ENCODE results near the gene TMOD2.
"Not testable (repeated sequence)": the region's sequence is repeated elsewhere in the genome, so short reads cannot be mapped to it uniquely, and the experiment has no call there.

TMOD2 gene

GRCh38 chr15:51775967-51776816 is 24.8 kb downstream of the TMOD2 start:
- DNase-seq: peak; percentile 40 to 53

DNA sequence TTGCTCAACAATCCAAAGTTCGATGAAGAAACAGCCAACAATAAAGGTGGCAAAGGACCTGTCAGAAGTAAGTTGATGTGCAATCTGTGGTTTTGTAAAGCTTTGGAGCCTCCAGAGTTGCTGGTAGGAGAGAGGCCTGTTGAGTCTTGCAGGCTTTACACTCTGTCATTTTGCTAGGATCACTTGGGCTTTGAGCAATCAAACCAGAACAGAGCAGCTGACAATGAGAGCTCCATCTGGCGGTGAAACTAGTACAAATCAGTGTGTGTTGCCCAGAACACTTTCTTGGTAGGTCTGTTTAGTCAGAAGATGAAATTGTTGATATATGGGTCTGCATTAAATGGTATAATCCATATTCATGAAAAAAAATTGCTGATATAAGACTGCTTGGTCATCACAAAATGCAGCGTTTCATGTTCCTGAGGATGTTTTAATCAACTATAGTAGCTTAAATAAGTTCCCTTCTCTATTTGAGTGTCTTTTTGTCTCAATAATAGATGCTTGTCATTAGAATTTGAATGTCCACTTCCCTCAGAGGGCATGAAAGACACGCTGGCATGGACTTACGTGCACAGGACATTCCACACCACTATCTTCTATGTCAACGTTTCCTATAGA is 25.7 kb downstream of the TMOD2 start:
- peak; percentile 49 to 66 for DNase-seq

GRCh38 chr15:51780636-51781035 is 29.2 kb downstream of the TMOD2 start:
- DNase-seq: no peak

GRCh38 chr15:51781506-51781905 is 30.1 kb downstream of the TMOD2 start:
- DNase-seq: no peak

DNA sequence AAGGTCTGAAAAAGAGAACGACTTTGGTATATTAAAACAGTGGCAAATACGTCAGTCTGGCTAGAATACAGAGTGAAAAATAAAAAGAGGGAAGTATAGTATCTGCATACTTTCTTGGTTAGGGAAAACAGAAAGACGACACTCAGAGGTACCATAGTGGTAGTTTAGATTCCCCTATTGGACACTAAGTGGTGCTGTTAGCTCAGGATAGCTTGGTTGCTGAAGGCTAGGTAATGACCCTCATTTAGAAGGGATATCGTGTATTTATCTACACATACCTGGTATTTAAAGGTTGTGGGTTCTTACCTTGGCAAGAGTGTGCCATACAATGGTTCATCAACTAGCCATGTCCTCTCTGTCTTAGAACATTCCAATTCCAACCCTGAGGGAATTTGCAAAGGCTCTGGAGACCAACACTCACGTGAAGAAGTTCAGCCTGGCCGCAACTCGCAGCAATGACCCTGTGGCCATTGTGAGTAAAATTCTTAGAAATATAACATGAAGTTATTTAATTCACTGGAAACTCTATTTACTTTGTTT is 31.0 kb downstream of the TMOD2 start:
- no peak for DNase-seq

DNA sequence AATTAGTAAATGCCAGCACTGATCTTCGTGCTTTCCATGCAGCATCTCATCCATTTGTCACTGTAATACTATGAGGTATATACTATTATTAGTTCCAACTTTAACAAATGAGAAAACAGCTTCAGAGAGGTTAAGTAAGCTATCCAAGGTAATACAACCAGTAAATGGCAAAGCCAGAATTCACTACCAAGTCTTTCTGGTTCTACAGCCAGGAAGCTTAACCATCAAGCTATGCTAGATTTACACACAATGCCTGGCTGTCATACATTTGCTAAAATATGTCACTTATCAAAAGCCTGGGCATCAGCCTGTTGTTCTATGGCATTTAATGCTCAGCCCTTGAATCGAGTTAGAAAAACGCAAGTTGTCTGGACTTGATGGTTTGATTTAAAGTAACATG is 32.6 kb downstream of the TMOD2 start:
- no peak for DNase-seq

DNA sequence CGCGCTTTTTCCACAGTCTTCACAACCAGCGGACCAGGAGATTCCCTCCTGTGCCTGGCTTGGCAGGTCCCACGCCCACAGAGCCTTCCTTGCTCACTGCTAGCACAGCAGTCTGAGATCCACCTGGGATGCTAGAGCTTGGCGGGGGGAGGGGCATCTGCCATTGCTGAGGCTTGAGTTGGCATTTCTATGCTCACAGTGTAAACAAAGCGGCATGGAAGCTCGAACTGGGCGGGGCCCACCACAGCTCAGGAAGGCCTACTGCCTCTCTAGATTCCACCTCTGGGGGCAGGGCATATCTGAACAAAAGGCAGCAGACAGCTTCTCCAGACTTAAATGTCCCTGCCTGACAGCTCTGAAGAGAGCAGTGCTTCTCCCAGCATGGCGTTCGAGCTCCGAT is 35.7 kb downstream of the TMOD2 start:
- not testable (repeated sequence) for DNase-seq

DNA sequence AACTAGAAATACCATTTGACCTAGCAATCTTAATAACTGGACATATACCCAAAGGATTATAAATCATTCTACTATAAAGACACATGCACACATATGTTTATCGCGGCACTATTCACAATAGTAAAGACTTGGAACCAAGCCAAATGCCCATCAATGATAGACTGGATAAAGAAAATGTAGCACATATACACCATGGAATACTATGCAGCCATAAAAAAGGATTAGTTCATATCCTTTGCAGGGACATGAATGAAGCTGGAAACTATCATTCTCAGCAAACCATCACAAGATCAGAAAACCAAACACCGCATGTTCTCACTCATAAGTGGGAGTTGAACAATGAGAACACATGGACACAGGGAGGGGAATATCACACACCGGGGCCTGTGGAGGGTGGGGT is 41.1 kb downstream of the TMOD2 start:
- not testable (repeated sequence) for DNase-seq

- no peak for DNase-seq
These were observed 42.3 kb downstream of the TMOD2 start for GRCh38 chr15:51793521-51794305.

GRCh38 chr15:51796847-51797401 is 45.5 kb downstream of the TMOD2 start:
- no peak for DNase-seq

DNA sequence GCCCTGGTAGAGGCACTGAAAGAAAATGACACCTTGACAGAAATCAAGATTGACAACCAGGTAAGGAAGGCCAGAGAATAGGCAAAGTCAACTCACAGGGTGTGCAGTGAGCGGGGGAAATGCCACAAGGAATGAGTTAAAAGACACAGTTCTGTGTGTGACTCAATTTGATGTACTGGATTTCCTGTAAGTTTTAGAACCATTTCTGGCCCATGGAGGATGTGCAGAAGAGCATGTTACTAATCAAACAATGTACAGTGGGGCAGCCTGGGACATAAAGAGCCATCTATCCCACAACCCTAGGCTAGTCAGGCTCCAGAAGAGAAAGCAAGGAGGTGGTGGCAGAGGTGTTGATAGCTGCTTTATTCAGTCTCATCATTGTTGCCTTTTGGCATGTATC is 46.9 kb downstream of the TMOD2 start:
- no peak for DNase-seq

DNA sequence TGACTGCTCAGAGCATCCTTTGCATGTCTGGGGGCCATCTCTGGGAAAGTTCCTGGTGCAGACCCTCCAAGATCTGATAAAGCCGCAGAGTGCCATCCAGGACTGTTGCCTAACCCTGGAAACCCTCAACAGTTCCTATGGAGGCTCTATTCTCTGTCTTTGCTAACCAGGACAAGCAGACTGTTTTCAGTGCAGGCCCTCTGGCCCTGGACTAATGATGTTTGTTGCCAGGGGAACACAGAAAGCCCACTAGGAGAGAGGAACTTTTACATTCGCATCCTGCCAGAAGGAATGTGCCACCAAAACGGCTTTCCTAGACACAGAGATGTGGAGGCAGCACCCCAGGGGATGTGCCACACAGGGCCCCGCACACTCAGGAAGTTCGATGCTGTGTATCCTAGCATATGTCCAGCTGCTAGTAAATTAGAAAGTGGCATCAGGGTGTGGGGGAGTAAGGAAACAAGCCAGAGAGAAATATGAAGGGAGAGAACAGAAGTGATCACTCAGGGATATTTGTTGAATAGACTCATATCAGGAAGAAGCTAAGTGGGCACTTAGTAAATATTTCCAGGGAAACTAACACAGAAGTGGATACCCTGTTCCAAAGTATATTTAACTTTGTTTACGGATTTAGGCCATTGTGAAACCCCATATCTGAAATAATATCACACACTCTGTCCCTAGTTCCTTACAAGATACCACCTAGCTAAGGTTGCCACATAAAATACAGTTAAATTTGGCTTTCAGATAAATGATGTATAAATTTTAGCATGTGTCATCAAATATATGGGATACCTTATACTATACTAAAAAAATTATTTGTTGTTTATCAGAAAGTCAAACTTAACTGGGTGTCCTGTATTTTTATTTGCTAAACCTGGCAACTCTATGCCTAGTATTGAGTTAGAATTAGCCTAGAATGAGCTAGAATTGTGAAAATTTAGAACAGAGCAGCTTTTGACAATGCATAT is 48.2 kb downstream of the TMOD2 start:
- no peak for DNase-seq

- DNase-seq: peak in 1 of 2 experiments; percentile 13
These were observed 50.0 kb downstream of the TMOD2 start for GRCh38 chr15:51801391-51801835.

GRCh38 chr15:51802593-51802992 is 51.2 kb downstream of the TMOD2 start:
- DNase-seq: no peak

- DNase-seq: no peak
These were observed 52.6 kb downstream of the TMOD2 start for GRCh38 chr15:51803965-51804364.

DNA sequence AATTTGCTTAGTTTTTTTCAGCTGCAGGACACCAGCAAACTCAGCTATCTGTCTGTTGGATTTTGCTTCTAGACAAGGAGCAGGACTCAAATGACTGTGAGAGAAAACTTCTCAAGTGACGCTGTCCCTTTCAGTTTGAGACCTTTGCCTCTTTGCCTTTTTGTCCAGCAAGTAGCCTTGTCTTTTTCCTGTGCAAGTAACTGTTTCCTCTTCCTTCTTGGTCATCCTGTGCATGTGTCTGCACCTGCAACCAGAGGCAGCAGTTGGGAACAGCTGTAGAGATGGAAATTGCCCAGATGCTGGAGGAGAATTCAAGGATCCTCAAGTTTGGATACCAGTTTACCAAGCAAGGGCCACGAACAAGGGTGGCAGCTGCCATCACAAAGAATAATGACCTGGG is 54.7 kb downstream of the TMOD2 start:
- DNase-seq: no peak

DNA sequence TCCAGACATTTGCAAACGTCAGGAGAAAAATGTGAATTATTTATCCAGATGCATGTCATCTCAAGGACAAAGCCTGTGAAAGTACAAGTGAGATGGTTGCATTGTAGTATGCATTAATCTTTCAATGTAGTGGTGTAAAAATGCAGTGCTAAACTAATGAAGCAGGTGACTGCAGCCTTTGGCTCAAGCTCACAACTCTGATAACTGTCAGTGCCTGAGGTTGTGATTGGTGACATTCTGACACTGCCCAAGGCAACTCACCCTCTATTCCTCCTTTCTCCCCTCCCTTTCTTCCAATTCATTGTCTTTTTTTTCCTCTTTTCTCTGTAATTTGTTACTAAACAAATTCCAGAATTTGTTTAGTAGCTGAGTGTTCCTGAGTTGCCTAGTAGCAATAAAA is 58.1 kb downstream of the TMOD2 start:
- DNase-seq: no peak

- DNase-seq: no peak
These were observed 61.2 kb downstream of the TMOD2 start for GRCh38 chr15:51812598-51812997.

GRCh38 chr15:51814606-51815005 is 63.2 kb downstream of the TMOD2 start:
- DNase-seq: no peak

DNA sequence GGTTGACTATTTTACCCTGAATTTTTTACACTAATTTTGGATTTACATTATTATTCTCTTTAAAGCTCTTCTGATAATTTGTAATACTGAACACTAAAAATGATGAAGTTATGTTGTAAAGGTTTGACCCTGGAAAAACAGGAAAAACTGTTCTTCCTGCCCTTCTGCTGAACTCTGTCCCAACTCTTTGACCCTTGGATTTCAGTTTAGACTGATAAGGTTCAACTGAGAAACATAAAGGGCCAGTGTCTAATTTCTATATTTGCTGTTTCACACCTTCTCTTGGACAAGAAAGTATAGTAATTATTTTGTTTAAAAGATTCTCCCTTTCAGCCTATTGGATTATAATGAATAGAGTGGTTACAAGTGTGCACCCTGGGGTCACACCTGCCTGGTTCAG is 65.2 kb downstream of the TMOD2 start:
- DNase-seq: no peak

GRCh38 chr15:51818150-51818549 is 66.8 kb downstream of the TMOD2 start:
- no peak for DNase-seq

GRCh38 chr15:51825698-51826097 is 74.3 kb downstream of the TMOD2 start:
- no peak for DNase-seq

All from activated CD4-positive, alpha-beta T cell treated with anti-CD3 and anti-CD28 coated beads, Interleukin-2, amount 50 U/mL, for 48 hours (primary cell).